ENCODE results near the gene FOXRED1. TPM values are rescaled to one million over a fixed set of nuclear protein-coding genes. Genes with fewer than 3 reads are reported as not detected.

The FOXRED1 gene
- total RNA-seq = 27.7 TPM
- long read RNA-seq, transcript FOXRED1-201 (11 exons, 1,970 nt) = major isoform, 52 of 73 reads
- long read RNA-seq, partial matches to known transcripts = 7 of 73 reads
- long read RNA-seq, other reads (novel, unspliced or antisense) = 11 of 73 reads

GRCh38 chr11:126268708-126269579, at the start of gene FOXRED1, which contains the start of gene SRPRA:
FOXRED1 (plus strand) TSS chr11:126269154; CDS start chr11:126269207, 53 bp downstream.
SRPRA (minus strand) TSS chr11:126268895; CDS start chr11:126268804, 91 bp downstream.
- Histone ChIP-seq H3K4me3 (peak within 1 kb of the TSS; percentile 86), H3K27me3 (ENCODE audit: low read depth) (no peaks in the 10 kb centered on the region), H3K4me1 (peaks cover 25% of the 10 kb centered on the region), H3K27ac (replicated peaks) (peak within 1 kb of the TSS; percentile 93), H3K36me3 (peaks cover 54% of the 10 kb centered on the region), H3K9me3 (replicated peaks) (no peaks in the 10 kb centered on the region)
- intact Hi-C loops (cut with micrococcal nuclease) = no loop called here
- no peak for TF ChIP-seq CTCF (IDR thresholded peaks at IDR 0.05; ENCODE audit: borderline replicate concordance)
- DNase-seq = peak; percentile 100

- Histone ChIP-seq H3K27ac (replicated peaks) (no peak overlapping the region), H3K27me3 (ENCODE audit: low read depth) (no peaks in the 10 kb centered on the region), H3K36me3 (no peaks in the 10 kb centered on the region), H3K4me1 (peaks cover 27% of the 10 kb centered on the region), H3K4me3 (no peak overlapping the region), H3K9me3 (replicated peaks) (no peaks in the 10 kb centered on the region)
- DNase-seq = no peak
- intact Hi-C loops (cut with micrococcal nuclease) = no loop called here
- TF ChIP-seq CTCF (IDR thresholded peaks at IDR 0.05; ENCODE audit: borderline replicate concordance) = no peak
Observed at GRCh38 chr11:126219547-126219946, 49.4 kb upstream of the FOXRED1 start.

- Histone ChIP-seq H3K27me3 (ENCODE audit: low read depth) (no peaks in the 10 kb centered on the region), H3K4me3 (no peak overlapping the region), H3K9me3 (replicated peaks) (no peaks in the 10 kb centered on the region), H3K4me1 (peaks cover 4% of the 10 kb centered on the region), H3K27ac (replicated peaks) (no peak overlapping the region), H3K36me3 (no peaks in the 10 kb centered on the region)
- no peak for TF ChIP-seq CTCF (IDR thresholded peaks at IDR 0.05; ENCODE audit: borderline replicate concordance)
- intact Hi-C loops (cut with micrococcal nuclease) = no loop called here
- no peak for DNase-seq
Observed at GRCh38 chr11:126224647-126225294, 44.2 kb upstream of the FOXRED1 start.

- intact Hi-C loops (cut with micrococcal nuclease) = no loop called here
- H3K27ac ChIP-seq (replicated peaks) = no peak overlapping the region
- TF ChIP-seq CTCF (IDR thresholded peaks at IDR 0.05; ENCODE audit: borderline replicate concordance) = no peak
- H3K4me3 ChIP-seq = no peak overlapping the region
- H3K27me3 ChIP-seq (ENCODE audit: low read depth) = no peaks in the 10 kb centered on the region
- H3K9me3 ChIP-seq (replicated peaks) = no peaks in the 10 kb centered on the region
- H3K36me3 ChIP-seq = no peaks in the 10 kb centered on the region
- H3K4me1 ChIP-seq = peaks cover 9% of the 10 kb centered on the region
- no peak for DNase-seq
Observed at GRCh38 chr11:126225295-126225665, 43.7 kb upstream of the FOXRED1 start.

GRCh38 chr11:126226334-126227084, 42.4 kb upstream of the FOXRED1 start:
- Histone ChIP-seq H3K4me3 (no peak overlapping the region), H3K4me1 (peaks cover 21% of the 10 kb centered on the region), H3K27me3 (ENCODE audit: low read depth) (no peaks in the 10 kb centered on the region), H3K9me3 (replicated peaks) (no peaks in the 10 kb centered on the region), H3K36me3 (no peaks in the 10 kb centered on the region), H3K27ac (replicated peaks) (peak overlapping the region; percentile 28)
- no peak for TF ChIP-seq CTCF (IDR thresholded peaks at IDR 0.05; ENCODE audit: borderline replicate concordance)
- intact Hi-C loops (cut with micrococcal nuclease) = no loop called here
- DNase-seq = no peak
